OCI-LY1 (cell line): ENCODE measurements around the gene TRAPPC12.
A peak's percentile ranks its signal among the peaks of the same experiment; 100 is the strongest.

Experiments used
- H2AFZ ChIP-seq: fragments of 200-600 bp; sonication (generic), shearing (Covaris generic); 2 replicates; pipeline ENCODE4 v1.6.0; 2014; ENCODE audit warnings: antibody characterized with exemption, mild to moderate bottlenecking, low read length
- H3F3A ChIP-seq: fragments of 200-600 bp; sonication (generic), shearing (Covaris generic); 2 replicates; pipeline ENCODE4 v1.6.0; 2014; ENCODE audit warnings: mild to moderate bottlenecking, antibody characterized with exemption, low read length, moderate library complexity; ENCODE audit not compliant: insufficient read depth
- H3K27ac ChIP-seq: fragments of 200-600 bp; sonication (generic); 2 replicates; pipeline ENCODE4 v1.5.1; 2014; ENCODE audit warnings: low read length, mixed run types, mild to moderate bottlenecking, low read depth; ENCODE audit not compliant: poor library complexity, severe bottlenecking
- H3K27me3 ChIP-seq: fragments of 200-600 bp; sonication (generic); 2 replicates; pipeline ENCODE4 v1.6.0; 2014; ENCODE audit warnings: antibody characterized with exemption, mild to moderate bottlenecking, low read length, moderate library complexity; ENCODE audit not compliant: insufficient read depth
- H3K36me3 ChIP-seq: fragments of 200-600 bp; sonication (generic); 2 replicates; pipeline ENCODE4 v1.6.1; 2014; ENCODE audit warnings: mild to moderate bottlenecking, antibody characterized with exemption, low read length, moderate library complexity, mixed read lengths; ENCODE audit not compliant: insufficient read depth
- H3K4me1 ChIP-seq: fragments of 200-600 bp; sonication (generic); 2 replicates; pipeline ENCODE4 v1.5.1; 2014; ENCODE audit warnings: mild to moderate bottlenecking, low read length, moderate library complexity; ENCODE audit not compliant: insufficient read depth, severe bottlenecking
- H3K4me2 ChIP-seq: fragments of 200-600 bp; sonication (generic), shearing (Covaris generic); 2 replicates; pipeline ENCODE4 v1.6.1; 2014; ENCODE audit warnings: low read length
- H3K4me3 ChIP-seq: fragments of 200-600 bp; sonication (generic); 2 replicates; pipeline ENCODE4 v1.5.1; 2014; ENCODE audit warnings: low read length, low read depth, mild to moderate bottlenecking, mixed read lengths; ENCODE audit not compliant: poor library complexity, severe bottlenecking
- H3K79me2 ChIP-seq: fragments of 200-600 bp; shearing (Covaris generic); 2 replicates; pipeline ENCODE4 v1.6.1; 2016; ENCODE audit warnings: mixed run types, low read length, mixed read lengths; ENCODE audit not compliant: insufficient read depth
- H3K9ac ChIP-seq: fragments of 200-600 bp; sonication (generic), shearing (Covaris generic); 2 replicates; pipeline ENCODE4 v1.6.1; 2014; ENCODE audit warnings: mild to moderate bottlenecking, low read length, mixed read lengths
- H3K9me2 ChIP-seq: fragments of 200-600 bp; sonication (generic), shearing (Covaris generic); 2 replicates; pipeline ENCODE4 v1.6.1; 2014; ENCODE audit warnings: low read depth, mild to moderate bottlenecking, low read length, mixed read lengths
- H3K9me3 ChIP-seq: fragments of 200-600 bp; shearing (Covaris generic); 2 replicates; pipeline ENCODE4 v1.6.1; 2014; ENCODE audit warnings: low read length, mixed read lengths
- H4K20me1 ChIP-seq: fragments of 200-600 bp; sonication (generic), shearing (Covaris generic); 2 replicates; pipeline ENCODE4 v1.6.0; 2016; ENCODE audit warnings: mild to moderate bottlenecking, low read length; ENCODE audit not compliant: insufficient read depth
- CTCF ChIP-seq: fragments of 200-600 bp; sonication (generic), shearing (Covaris generic); IDR thresholded peaks from 2 replicates; pipeline ENCODE4 v1.5.1; 2017; ENCODE audit warnings: mild to moderate bottlenecking, antibody characterized with exemption, low read length, moderate library complexity, mixed read lengths
- EZH2 ChIP-seq: fragments of 200-600 bp; sonication (generic), shearing (Covaris generic); IDR thresholded peaks from 2 replicates; pipeline ENCODE4 v1.8.0; 2017; ENCODE audit warnings: borderline replicate concordance, mixed run types, mild to moderate bottlenecking, antibody characterized with exemption, low read length, moderate library complexity, mixed read lengths

TRAPPC12 gene

GRCh38 chr2:3422161-3422779, 42.8 kb downstream of the TRAPPC12 start:
- H3K27me3 ChIP-seq = no peaks in the 10 kb centered on the region
- H3F3A ChIP-seq = no peaks in the 10 kb centered on the region
- H3K4me1 ChIP-seq = no peaks in the 10 kb centered on the region
- H3K9ac ChIP-seq = no peak overlapping the region
- no peak overlapping the region for H2AFZ ChIP-seq
- no peak overlapping the region for H3K4me3 ChIP-seq
- no peaks in the 10 kb centered on the region for H3K9me2 ChIP-seq
- peaks cover 68% of the 10 kb centered on the region for H3K36me3 ChIP-seq
- no peak for TF ChIP-seq EZH2
- no peak for TF ChIP-seq CTCF
- H3K27ac ChIP-seq = no peak overlapping the region
- H3K79me2 ChIP-seq = no peaks in the 10 kb centered on the region
- H3K4me2 ChIP-seq = no peak overlapping the region
- no peaks in the 10 kb centered on the region for H4K20me1 ChIP-seq
- H3K9me3 ChIP-seq = no peaks in the 10 kb centered on the region

GRCh38 chr2:3423492-3424170, 44.1 kb downstream of the TRAPPC12 start:
- Histone ChIP-seq H3K9me2 (no peaks in the 10 kb centered on the region), H3K4me1 (no peaks in the 10 kb centered on the region), H3K4me2 (no peak overlapping the region), H3K9ac (no peak overlapping the region), H3K27ac (no peak overlapping the region), H3K79me2 (no peaks in the 10 kb centered on the region), H3K27me3 (no peaks in the 10 kb centered on the region), H2AFZ (no peak overlapping the region), H3K9me3 (no peaks in the 10 kb centered on the region), H3K36me3 (peaks cover 67% of the 10 kb centered on the region), H4K20me1 (no peaks in the 10 kb centered on the region), H3F3A (no peaks in the 10 kb centered on the region), H3K4me3 (no peak overlapping the region)
- peak; percentile 99 for TF ChIP-seq CTCF
- no peak for TF ChIP-seq EZH2

GRCh38 chr2:3424171-3424795, 44.8 kb downstream of the TRAPPC12 start:
- no peaks in the 10 kb centered on the region for H3F3A ChIP-seq
- H3K27ac ChIP-seq = no peak overlapping the region
- H3K27me3 ChIP-seq = no peaks in the 10 kb centered on the region
- peaks cover 73% of the 10 kb centered on the region for H3K36me3 ChIP-seq
- no peaks in the 10 kb centered on the region for H3K79me2 ChIP-seq
- no peaks in the 10 kb centered on the region for H3K4me1 ChIP-seq
- H3K4me2 ChIP-seq = no peak overlapping the region
- H3K9me3 ChIP-seq = no peaks in the 10 kb centered on the region
- H4K20me1 ChIP-seq = no peaks in the 10 kb centered on the region
- no peak overlapping the region for H2AFZ ChIP-seq
- no peaks in the 10 kb centered on the region for H3K9me2 ChIP-seq
- H3K9ac ChIP-seq = no peak overlapping the region
- no peak overlapping the region for H3K4me3 ChIP-seq
- TF ChIP-seq CTCF (no peak), EZH2 (no peak)
